Measurements from ENCODE around the gene TFR2. TPM values are rescaled to one million over a fixed set of nuclear protein-coding genes. Genes with fewer than 3 reads are reported as not detected.

The TFR2 gene
- total RNA-seq, 1 donor from 2014 or later = 0.33 TPM

- no peak for DNase-seq (ENCODE audit: low read depth, low spot score)
Measured at GRCh38 chr7:100654908-100655831, 13.8 kb upstream of the TFR2 start.

- DNase-seq (ENCODE audit: low read depth, low spot score) = no peak
Measured at GRCh38 chr7:100649826-100650565, 8.6 kb upstream of the TFR2 start.

DNA sequence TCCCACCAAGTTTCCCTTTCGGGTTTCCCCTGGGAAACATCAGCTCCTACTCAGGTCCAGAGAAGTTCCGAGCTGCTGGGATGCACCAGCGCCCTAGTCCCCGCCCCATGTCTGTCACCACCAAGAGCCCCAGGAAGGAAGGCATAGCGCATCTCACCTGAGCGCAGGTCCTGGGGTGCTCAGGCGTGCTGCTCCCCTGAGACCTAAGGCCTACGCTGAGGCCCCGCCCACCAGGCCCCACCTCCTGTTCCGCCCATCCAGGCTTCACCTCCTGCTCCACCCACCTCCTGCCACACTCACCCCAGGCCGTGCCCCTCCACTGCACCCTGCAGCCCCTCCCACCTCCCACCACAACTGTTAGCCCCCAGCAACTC is 1.2 kb upstream of the TFR2 start:
- no peak for DNase-seq (ENCODE audit: low read depth, low spot score)

DNA sequence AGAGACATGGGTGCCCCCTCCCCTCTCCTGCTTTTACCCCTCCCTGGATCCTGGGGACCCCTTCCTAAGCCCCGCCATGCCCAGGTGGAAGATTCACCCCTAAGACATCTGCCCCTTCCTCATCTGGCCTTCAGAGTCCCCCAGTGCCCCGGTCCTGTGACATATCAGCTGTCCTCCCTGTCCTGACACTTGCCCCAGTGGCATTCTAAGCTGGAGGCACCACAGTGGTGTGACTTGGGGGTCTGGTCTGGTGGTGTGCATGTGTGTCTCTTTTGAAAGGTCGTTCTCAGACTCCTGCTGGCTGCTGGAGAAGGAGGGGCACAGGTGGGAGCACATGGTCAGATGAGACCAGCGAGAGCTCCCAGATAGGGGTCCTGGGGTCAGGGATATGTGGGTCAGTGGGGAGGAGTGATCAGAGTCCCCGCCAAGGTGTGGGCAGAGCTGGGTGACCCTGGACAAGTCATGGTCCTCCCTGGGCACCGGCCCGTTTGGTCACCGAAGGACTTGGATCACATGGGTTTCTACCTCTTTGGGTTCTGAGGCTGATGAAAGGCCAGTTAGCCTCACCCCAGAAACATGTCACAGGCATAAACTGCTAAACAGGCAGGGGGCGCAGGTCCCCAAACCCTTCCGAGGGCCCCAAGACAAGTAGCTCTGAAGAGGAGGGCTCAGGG is 645 bp upstream of the TFR2 start:
- DNase-seq (ENCODE audit: low read depth, low spot score) = no peak

- no peak for DNase-seq (ENCODE audit: low read depth, low spot score)
Measured at GRCh38 chr7:100640517-100641440, 573 bp downstream of the TFR2 start.

DNA sequence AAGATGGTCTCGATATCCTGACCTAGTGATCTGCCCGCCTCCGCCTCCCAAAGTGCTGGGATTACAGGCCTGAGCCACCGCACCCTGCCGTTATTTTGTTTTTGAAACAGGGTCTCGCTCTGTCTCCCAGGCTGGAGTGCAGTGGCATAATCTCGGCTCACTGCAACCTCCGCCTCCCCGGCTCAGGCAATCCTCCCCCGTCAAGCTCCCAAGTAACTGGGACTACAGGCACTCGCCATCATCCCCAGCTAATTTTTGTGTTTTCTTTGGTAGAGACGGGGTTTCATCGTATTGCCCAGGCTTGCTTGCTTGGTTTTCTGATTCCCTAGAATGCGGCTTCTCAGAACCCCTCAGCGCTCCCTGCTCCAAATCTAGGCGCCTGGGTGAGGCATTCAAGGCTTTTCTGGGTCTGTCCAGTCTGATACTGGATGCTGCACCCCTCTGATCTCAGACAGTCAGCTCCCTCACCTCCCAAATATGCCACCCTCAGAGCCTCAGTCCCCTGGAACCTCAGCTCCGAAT is 1.3 kb downstream of the TFR2 start:
- no peak for DNase-seq (ENCODE audit: low read depth, low spot score)

- no peak for DNase-seq (ENCODE audit: low read depth, low spot score)
Measured at GRCh38 chr7:100632951-100633717, 8.2 kb downstream of the TFR2 start.

DNA sequence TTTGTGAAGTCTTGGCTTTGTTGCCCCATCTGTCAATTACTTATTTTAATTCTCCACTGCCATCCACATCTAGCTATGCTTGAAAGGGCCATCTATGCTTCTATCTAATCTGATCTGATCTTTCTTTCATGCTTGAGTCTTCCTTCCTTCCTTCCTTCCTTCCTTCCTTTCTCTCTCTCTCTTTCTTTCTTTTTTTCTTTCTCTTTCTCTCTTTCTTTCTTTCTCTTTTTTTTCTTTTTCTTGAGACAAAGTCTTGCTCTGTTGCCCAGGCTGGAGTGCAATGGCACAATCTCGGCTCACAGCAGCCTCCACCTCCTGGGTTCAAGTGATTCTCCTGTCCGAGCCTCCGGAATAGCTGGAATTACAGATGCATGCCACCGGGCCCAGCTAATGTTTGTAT is 11.3 kb downstream of the TFR2 start:
- DNase-seq (ENCODE audit: low read depth, low spot score) = no peak

DNA sequence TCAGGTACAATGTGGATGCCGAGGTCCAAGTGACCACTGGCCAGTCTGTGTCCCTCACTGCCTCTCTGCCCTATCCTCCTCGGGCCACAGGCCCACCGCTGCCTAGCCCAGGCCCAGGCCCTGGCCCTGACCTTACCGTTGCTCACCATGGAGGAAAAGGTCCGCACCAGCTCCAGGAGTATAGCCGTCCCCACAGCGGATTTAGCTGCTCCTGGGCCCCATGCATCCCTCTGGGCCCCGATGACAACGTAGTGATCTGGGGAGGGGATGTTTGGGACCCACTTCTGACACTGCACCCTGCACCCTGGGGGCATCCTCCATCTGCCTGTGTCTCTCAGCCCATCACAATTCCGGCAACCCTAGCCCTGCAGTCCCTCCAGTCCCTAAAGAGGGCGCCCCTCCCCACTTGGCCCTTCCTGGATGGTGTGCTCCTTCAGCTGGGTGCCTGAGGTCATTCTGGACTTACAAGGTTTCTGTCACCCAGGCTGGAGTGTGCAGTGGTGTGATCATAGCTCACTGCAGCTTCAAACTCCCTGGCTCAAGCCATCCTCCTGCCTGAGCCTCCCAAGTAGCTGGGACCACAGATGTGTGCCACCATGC is 12.1 kb downstream of the TFR2 start:
- DNase-seq (ENCODE audit: low read depth, low spot score) = no peak

DNA sequence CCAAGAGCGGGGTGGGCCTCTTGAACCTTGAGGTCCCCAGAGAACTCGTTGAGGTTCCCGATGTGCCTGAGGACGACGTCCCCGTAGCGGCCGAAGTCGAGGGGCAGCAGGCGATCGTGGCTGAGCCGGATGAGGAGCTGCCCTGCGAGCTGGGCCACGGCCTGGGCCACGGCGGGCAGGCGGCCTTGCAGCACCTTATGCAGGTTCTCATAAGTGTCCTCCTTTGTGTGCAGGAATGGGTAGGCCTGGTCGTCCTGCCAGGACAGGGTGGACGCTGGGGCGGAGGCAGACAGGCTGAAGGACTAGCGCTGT is 14.2 kb downstream of the TFR2 start:
- DNase-seq (ENCODE audit: low read depth, low spot score) = no peak

- peak; percentile 44 for DNase-seq (ENCODE audit: low read depth, low spot score)
Measured at GRCh38 chr7:100626530-100627237, 14.7 kb downstream of the TFR2 start.

GRCh38 chr7:100626055-100626454 is 15.3 kb downstream of the TFR2 start:
- no peak for DNase-seq (ENCODE audit: low read depth, low spot score)

DNA sequence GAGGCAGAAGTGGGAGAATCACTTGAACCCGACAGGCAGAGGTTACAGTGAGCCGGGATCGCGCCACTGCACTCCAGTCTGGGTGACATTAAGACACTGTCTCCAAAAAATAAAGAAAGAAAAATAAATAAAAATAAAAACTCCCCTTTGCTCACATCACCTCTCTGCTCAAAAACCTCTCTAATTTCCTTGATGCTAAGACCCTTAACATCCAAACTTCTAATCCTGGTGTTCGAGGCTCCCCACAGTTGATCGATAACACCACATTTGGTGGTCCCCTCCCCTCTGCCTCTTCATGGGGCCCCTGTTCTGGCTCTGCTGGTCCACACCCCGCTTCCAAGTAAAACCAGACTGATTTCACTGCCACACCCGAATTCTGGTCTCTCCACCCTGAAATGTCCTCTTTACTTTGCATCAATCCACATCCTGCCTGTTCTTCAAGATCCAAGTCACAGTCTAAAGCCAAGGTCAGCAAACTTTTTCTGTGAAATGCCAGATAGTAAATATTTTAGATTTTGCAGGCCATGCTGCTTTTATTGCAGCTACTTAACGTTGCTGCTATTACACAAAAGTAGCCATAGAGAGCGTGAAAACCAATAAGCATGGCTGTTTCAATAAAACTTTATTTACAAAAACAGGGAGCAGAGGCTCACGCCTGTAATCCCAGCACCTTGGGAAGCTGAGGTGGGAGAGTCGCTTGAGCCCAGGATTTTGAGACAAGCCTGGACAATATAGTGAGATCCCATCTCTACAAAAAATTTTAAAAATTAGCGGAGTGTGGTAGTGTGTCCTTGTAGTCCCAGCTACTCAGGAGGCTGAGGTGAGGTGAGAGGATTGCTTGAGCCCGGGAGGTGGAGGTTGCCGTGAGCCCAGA is 17.2 kb downstream of the TFR2 start:
- DNase-seq (ENCODE audit: low read depth, low spot score) = no peak

DNA sequence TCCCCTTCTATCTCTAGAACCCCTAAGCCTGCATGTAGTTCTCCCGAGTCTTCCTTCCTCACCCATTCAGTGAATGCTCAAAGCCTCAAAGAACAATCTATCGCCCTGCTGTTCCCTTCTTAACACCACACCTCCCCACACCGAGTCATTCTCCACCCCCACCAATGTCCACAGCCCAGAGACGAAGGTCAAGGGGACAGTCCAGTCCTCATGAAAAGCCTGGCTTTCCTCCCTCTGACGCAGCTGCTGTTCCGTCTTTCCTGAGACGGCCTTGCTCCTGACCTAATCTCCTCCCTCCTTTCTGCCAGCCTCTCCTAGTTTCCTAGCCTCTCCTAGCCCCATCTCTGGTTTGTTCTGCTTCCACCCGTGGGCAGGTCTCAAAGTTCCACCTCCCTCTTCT is 19.8 kb downstream of the TFR2 start:
- DNase-seq (ENCODE audit: low read depth, low spot score) = no peak

GRCh38 chr7:100620804-100621203 is 20.5 kb downstream of the TFR2 start:
- no peak for DNase-seq (ENCODE audit: low read depth, low spot score)

DNA sequence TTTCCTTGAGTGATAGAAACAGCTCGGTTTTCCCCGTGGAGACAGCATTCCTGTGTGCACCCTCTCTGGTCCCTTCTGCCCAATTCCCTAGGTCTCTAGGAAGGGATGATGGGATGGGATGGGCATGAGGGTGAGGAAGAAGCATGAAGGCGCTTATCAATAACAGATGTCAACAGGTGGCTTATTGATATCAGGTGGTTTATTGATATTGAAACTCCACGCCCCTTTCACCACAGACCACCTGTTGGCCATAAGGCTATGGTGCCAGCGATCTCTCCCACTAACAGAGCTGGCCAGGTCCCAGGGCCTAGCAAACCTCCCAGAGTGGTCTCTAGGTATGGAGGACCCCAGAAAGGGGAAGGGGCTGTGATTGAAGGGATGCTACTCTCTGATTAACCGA is 21.1 kb downstream of the TFR2 start:
- DNase-seq (ENCODE audit: low read depth, low spot score) = no peak

DNA sequence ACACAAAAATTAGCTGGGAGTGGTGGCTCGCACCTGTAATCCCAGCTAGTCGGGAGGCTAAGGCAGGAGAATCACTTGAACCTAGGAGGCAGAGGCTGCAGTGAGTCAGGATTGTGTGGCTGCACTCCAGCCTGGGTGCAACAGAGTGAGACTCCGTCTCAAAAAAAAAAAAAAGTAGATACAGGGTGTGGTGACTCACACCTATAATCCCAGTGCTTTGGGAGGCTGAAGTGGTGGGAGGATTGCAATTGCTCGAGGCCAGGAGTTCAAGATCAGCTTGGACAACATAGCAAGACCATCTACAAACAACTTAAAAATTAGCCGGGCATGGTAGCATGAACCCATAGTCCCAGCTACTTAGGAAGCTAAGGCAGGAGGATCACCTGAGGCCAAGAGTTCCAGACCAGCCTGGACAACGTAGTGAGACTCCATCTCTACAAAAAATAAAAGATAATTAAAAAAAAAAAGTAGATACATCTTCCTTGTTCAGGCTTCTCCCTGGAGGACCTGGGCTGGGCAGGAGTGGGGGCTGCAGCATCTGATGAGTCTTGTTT is 27.0 kb downstream of the TFR2 start:
- DNase-seq (ENCODE audit: low read depth, low spot score) = no peak
